HG03045 (cell line): ENCODE measurements around the gene TUBA4B.

Experiments used
- ATAC-seq: cut with Tn5 transposase; IDR thresholded peaks from one replicate; pipeline ENCODE4 v1.9.1; 2021; ENCODE audit warnings: mild to moderate bottlenecking, moderate library complexity; ENCODE audit not compliant: unreplicated experiment

TUBA4B gene

GRCh38 chr2:219218732-219219701, 34.0 kb upstream of the TUBA4B start, which contains the start of gene ABCB6:
TSS of gene ABCB6 (minus strand) at chr2:219218958. CDS start at chr2:219218673, 285 bp downstream.
- ATAC-seq = peak; percentile 67

GRCh38 chr2:219219784-219220532, 33.1 kb upstream of the TUBA4B start:
- ATAC-seq = no peak

- no peak for ATAC-seq
These were observed 32.2 kb upstream of the TUBA4B start for GRCh38 chr2:219220652-219221402.

GRCh38 chr2:219221957-219222518, 31.0 kb upstream of the TUBA4B start:
- no peak for ATAC-seq

- ATAC-seq = no peak
These were observed 29.0 kb upstream of the TUBA4B start for GRCh38 chr2:219223831-219224610.

GRCh38 chr2:219225350-219225749, 27.7 kb upstream of the TUBA4B start:
- no peak for ATAC-seq

GRCh38 chr2:219228041-219228910, 24.8 kb upstream of the TUBA4B start:
- no peak for ATAC-seq

GRCh38 chr2:219228911-219229304, 24.1 kb upstream of the TUBA4B start:
- no peak for ATAC-seq

GRCh38 chr2:219229305-219230058, 23.6 kb upstream of the TUBA4B start, which contains the start of the genes ANKZF1 and ATG9A:
TSS of gene ANKZF1 (plus strand) at chr2:219229806. CDS start at chr2:219230258, 452 bp downstream.
TSS of gene ATG9A (minus strand) at chr2:219229636. CDS start at chr2:219228024, 1,612 bp downstream.
- peak; percentile 96 for ATAC-seq

- ATAC-seq = no peak
These were observed 22.9 kb upstream of the TUBA4B start for GRCh38 chr2:219230059-219230540.

- ATAC-seq = no peak
These were observed 18.7 kb upstream of the TUBA4B start for GRCh38 chr2:219234331-219234730.

- no peak for ATAC-seq
These were observed 9.7 kb upstream of the TUBA4B start for GRCh38 chr2:219243291-219243761.

GRCh38 chr2:219244789-219245147, 8.3 kb upstream of the TUBA4B start:
- no peak for ATAC-seq

GRCh38 chr2:219245148-219245898, 7.7 kb upstream of the TUBA4B start, which contains the start of the genes GLB1L and STK16:
TSS of gene GLB1L (minus strand) at chr2:219245444. CDS start at chr2:219243573, 1,871 bp downstream.
TSS of gene STK16 (plus strand) at chr2:219245479. CDS start at chr2:219246000, 521 bp downstream.
- ATAC-seq = peak; percentile 74

GRCh38 chr2:219245899-219246230, 7.2 kb upstream of the TUBA4B start:
- no peak for ATAC-seq

GRCh38 chr2:219246559-219246958, 6.5 kb upstream of the TUBA4B start:
- no peak for ATAC-seq
